Measurements from ENCODE around the gene PAIP2.

DNA sequence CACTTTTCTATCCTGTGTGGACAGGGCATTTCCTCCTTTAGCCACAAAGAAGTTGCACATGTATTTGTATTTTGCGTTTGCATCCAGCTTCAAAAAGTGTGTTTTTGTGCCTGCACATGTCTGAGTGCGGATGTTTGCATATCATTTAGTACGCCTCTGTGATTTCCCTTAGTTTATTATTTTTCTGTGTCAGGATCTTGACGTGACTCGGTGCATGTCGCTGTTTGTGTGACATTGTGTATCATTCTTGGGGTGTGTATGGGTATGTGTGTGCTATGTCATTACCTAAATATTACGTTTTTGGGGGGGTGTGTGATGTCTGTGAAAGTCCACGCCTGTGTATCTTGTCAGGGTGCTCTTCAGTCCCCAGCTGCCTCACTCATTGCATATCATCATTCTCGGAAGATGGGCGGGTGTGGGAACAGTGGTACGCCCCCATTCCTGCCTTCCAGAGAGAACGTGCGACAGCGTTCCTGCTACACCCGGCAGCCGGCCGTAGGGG, 416 bp upstream of the PAIP2 start:
- TF ChIP-seq EP300 (IDR thresholded peaks at IDR 0.05) = no peak
- TF ChIP-seq POLR2A (IDR thresholded peaks at IDR 0.05; ENCODE audit: low read depth) = no peak

Measured in esophagus muscularis mucosa (tissue), 2 donors.